Ishikawa (cell line): ENCODE measurements around the gene TMEM44.

Experiments used
- CEBPB ChIP-seq: IDR thresholded peaks from 2 replicates; pipeline ENCODE4 v1.6.1; 2012
- CREB1 ChIP-seq: IDR thresholded peaks from 2 replicates; pipeline ENCODE4 v1.6.1; 2012; ENCODE audit warnings: low read depth
- EGR1 ChIP-seq: IDR thresholded peaks from 2 replicates; pipeline ENCODE4 v1.6.1; 2012
- EP300 ChIP-seq: IDR thresholded peaks from 2 replicates; pipeline ENCODE4 v1.6.1; 2012; ENCODE audit warnings: borderline replicate concordance
- NFIC ChIP-seq: IDR thresholded peaks from 2 replicates; pipeline ENCODE4 v1.6.1; 2012
- TAF1 ChIP-seq: IDR thresholded peaks from 2 replicates; pipeline ENCODE4 v1.6.1; 2012; ENCODE audit warnings: low read depth, mild to moderate bottlenecking
- TCF12 ChIP-seq: IDR thresholded peaks from 2 replicates; pipeline ENCODE4 v1.6.1; 2012; ENCODE audit warnings: low read depth
- TEAD4 ChIP-seq: IDR thresholded peaks from 2 replicates; pipeline ENCODE4 v1.6.1; 2012
- TF ChIP-seq, protein P1 (sequence below): IDR thresholded peaks from 2 replicates; pipeline ENCODE4 v1.6.1; 2012

DNA sequence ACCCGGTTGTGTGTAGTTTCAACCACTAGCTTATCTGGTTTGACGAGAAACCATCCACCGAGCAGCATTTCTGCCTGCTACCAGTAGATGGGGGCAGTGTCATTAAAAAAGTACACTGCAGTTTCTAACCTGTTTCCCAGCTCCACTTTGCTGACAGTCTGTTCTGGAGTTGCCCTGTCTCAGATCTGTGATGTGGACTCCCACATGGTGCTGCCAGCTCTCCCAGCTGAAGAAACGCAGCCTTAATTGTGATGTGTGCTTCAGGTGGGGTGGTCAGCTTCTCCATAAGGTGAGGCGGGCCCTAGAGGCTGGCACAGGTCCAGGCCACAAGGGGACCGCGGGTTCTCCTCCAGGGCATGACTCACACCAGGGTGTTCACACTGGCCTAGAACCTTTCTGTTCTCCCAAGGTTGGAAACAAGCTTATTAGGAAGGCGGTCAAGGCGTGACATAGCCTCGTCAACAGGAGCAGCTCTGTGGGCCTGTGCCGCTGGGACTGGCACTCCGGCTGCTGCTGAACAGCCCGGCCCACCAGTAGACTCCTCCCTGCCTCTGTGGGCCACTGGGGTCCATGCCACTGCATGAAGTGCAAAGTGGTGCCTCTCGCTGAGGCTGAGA lies 49.6 kb upstream of the TMEM44 start:
- TF ChIP-seq EP300, result no peak
- no peak for TF ChIP-seq TEAD4
- TF ChIP-seq CEBPB, result no peak
- TF ChIP-seq TAF1, result no peak
- TF ChIP-seq, protein P1, sequence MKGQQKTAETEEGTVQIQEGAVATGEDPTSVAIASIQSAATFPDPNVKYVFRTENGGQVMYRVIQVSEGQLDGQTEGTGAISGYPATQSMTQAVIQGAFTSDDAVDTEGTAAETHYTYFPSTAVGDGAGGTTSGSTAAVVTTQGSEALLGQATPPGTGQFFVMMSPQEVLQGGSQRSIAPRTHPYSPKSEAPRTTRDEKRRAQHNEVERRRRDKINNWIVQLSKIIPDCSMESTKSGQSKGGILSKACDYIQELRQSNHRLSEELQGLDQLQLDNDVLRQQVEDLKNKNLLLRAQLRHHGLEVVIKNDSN, result no peak
- TF ChIP-seq EGR1, result no peak
- peak; percentile 62; the same call in 1 of the 2 replicates for TF ChIP-seq TCF12
- peak; percentile 87 for TF ChIP-seq NFIC
- TF ChIP-seq CREB1, result no peak
